D721Med (cell line): ENCODE data around the gene ZNF496.
"Not testable (repeated sequence)": the region's sequence is repeated elsewhere in the genome, so short reads cannot be mapped to it uniquely, and the experiment has no call there.

Source experiments
- DNase-seq: peaks from one replicate; pipeline ENCODE4 v3.0.0; 2011; ENCODE audit warnings: low spot score; ENCODE audit not compliant: insufficient read length
- FAIRE-seq: peaks from 2 replicates; lab custom pipeline; 2011; peaks lifted over from hg19 to GRCh38; lab: Jason Lieb, UNC
- CTCF ChIP-seq: IDR thresholded peaks from 2 replicates; pipeline ENCODE4 v1.5.1; 2012; ENCODE audit warnings: mild to moderate bottlenecking, control low read depth; ENCODE audit not compliant: insufficient read depth; ENCODE audit errors: missing control alignments

Gene ZNF496

GRCh38 chr1:247268390-247269045 is 63.1 kb downstream of the ZNF496 start:
- FAIRE-seq, result no peak
- no peak for TF ChIP-seq CTCF
- no peak for DNase-seq

- DNase-seq, result no peak
- no peak for FAIRE-seq
- TF ChIP-seq CTCF, result no peak
Measured at GRCh38 chr1:247266053-247266452, 65.6 kb downstream of the ZNF496 start.

GRCh38 chr1:247255772-247256171 is 75.9 kb downstream of the ZNF496 start, which contains the start of gene VN1R5:
TSS of gene VN1R5 (plus strand) at chr1:247256072.
- not testable (repeated sequence) for DNase-seq, FAIRE-seq

- DNase-seq (no peak), FAIRE-seq (no peak)
- no peak for TF ChIP-seq CTCF
Measured at GRCh38 chr1:247247568-247247967, 84.1 kb downstream of the ZNF496 start.
